ENCODE data around the gene CMYA5.

Gene CMYA5

DNA sequence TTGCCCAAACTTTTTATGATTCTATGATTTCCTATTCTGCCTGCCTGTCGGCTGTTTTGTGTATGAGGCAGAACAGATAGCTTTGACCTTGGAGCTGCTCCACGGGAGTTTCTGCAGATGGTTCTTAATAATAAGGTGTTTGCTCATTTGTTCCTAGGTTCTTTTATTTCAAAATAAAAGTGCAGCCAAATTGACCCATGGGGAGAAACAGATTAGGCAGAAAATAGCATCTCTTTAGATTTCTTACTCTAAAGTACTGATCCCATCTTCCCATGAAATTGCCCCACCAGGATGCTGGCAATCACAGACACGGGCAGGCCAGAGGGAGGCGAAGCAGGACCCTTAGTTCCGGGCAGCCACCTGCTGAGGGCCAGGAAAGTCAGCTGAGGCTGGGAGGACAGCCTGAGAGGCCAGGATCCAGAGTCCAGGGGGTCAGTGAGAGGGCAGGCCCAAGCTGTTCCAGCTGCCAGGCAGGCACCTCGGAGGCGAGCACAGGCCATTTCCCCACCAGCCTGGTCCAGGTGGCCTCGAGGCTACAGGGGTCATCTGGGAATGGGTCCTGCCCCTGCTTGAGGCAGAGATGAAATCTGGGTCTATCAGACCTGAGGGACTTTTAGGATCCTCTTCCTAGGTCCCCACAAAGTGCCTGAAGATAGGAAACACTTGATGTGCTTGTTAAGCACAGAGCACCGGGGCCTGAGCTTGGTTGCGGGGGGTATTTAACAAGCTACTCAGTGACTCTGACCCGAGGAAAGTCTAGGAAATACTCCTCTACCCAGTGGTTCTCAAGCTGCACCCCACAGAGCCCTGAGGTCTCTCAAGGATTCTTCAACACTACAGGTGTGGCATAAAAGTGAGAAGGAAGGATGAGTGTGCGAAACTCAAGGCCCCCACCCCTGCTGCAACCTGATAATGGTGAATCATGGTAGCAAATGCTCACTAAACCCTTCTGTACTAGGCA lies 145.4 kb downstream of the CMYA5 start:
- no peak for DNase-seq (ENCODE audit: low spot score)
- in situ Hi-C loops (cut with MboI; ENCODE audit: low sequenced_read_pairs, unreplicated experiment): no loop called here
- TF ChIP-seq, protein P1, sequence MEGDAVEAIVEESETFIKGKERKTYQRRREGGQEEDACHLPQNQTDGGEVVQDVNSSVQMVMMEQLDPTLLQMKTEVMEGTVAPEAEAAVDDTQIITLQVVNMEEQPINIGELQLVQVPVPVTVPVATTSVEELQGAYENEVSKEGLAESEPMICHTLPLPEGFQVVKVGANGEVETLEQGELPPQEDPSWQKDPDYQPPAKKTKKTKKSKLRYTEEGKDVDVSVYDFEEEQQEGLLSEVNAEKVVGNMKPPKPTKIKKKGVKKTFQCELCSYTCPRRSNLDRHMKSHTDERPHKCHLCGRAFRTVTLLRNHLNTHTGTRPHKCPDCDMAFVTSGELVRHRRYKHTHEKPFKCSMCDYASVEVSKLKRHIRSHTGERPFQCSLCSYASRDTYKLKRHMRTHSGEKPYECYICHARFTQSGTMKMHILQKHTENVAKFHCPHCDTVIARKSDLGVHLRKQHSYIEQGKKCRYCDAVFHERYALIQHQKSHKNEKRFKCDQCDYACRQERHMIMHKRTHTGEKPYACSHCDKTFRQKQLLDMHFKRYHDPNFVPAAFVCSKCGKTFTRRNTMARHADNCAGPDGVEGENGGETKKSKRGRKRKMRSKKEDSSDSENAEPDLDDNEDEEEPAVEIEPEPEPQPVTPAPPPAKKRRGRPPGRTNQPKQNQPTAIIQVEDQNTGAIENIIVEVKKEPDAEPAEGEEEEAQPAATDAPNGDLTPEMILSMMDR (IDR thresholded peaks at IDR 0.05; ENCODE audit: borderline replicate concordance, control extremely low read depth, extremely low read depth, insufficient read depth, missing control alignments): no peak

DNA sequence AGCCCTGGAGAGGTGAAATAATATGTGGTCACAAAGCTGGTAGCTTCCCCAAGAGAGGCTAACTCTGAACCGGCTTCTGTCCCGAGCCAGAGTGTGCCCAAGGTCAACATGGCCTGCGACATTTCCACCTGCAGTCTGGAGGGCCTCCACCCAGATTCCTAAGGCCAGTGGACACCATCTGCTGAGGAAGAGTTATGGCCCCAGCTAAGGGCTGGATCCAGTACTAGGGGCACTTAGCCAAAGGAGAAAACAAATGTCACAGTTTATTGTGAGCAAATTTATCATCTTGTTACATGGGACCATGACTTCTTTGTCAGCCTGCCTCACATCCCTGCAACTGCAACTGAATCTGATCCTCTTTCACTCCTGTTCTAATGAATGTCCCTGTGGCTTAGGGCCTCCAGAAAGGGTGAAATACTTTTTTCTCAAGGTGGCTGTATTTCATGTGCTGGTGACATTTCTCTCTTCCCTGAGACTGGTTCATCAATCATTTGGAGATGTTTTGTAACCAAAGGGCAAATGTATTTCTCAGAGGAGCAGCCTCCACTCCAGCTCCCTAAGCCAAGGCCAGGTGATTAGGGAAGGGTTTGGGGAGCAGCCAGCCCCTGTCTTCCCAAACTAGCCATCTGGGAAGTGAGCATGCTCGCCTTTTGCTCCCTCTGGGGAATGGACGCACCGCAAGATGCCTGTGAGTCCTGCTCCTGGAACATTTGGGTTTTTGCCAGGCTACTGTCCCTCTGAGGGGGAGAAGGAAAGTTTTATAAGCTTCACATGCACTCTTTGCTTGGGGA lies 148.3 kb downstream of the CMYA5 start:
- in situ Hi-C loops (cut with MboI; ENCODE audit: low sequenced_read_pairs, unreplicated experiment): no loop called here
- TF ChIP-seq, protein P1 (IDR thresholded peaks at IDR 0.05; ENCODE audit: borderline replicate concordance, control extremely low read depth, extremely low read depth, insufficient read depth, missing control alignments): no peak
- no peak for DNase-seq (ENCODE audit: low spot score)

DNA sequence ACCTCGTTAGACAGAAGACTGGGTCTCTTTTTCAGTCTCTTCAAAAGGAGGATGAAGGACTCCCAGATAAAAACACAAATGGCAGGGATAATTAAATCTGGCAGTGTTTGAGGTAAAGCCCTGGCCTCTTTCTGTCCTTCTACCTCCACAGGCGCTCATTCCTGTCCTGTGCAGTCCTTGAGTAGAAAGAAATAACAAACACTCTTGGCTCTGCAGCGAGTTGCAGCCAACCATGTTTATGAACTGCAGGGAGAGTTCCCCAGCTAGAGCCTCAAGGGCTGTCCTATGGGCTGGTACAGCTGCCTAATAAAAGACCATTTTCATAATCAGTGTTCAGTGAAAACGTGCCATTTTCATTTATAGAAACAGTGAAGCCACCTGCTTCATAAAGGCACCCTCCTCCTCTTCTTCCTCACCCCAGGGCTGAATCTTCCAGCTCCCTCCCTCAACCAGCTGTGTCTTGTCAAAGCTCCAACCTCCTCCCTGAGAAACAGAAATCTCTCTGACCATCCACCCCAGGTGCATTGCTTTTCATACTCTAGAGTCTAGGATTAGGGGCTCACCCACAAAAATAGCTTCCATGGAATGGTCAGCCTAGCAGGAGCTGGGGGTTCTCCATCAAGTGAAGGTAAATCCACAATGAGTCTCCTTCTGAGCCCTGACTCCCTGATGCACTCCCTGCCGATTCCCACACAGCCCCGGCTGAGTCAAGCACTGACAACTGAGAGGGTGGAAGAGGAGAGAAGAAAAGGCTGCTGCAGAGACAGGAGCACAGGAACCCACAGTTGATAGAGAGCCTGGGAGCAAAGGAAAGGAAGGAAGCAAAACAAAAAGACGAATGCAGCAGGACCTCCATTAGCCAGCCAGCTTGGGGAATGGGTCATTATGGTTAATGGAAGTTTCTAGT lies 150.7 kb downstream of the CMYA5 start:
- TF ChIP-seq, protein P1 (IDR thresholded peaks at IDR 0.05; ENCODE audit: borderline replicate concordance, control extremely low read depth, extremely low read depth, insufficient read depth, missing control alignments): no peak
- in situ Hi-C loops (cut with MboI; ENCODE audit: low sequenced_read_pairs, unreplicated experiment): no loop called here
- DNase-seq (ENCODE audit: low spot score): no peak

DNA sequence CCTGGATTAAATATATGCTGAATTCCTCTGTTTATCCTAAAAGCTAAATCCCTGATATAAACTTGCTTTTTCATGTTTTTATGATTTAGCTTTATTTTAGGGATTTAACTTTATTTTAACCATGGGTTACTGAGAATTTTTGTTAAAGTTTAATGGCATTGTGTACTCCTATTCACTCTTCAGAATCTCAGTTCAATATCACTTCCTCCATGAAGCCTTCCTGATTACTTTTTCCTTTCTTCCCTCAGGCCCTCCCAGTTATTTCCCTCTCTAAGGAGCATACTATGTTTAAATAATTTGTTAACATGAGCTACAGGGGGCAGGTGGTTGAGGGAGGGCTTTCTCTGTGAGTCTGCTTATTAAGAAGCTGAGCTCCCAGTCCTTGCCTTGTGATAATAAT lies 151.5 kb downstream of the CMYA5 start:
- in situ Hi-C loops (cut with MboI; ENCODE audit: low sequenced_read_pairs, unreplicated experiment): no loop called here
- TF ChIP-seq, protein P1 (IDR thresholded peaks at IDR 0.05; ENCODE audit: borderline replicate concordance, control extremely low read depth, extremely low read depth, insufficient read depth, missing control alignments): no peak
- no peak for DNase-seq (ENCODE audit: low spot score)

DNA sequence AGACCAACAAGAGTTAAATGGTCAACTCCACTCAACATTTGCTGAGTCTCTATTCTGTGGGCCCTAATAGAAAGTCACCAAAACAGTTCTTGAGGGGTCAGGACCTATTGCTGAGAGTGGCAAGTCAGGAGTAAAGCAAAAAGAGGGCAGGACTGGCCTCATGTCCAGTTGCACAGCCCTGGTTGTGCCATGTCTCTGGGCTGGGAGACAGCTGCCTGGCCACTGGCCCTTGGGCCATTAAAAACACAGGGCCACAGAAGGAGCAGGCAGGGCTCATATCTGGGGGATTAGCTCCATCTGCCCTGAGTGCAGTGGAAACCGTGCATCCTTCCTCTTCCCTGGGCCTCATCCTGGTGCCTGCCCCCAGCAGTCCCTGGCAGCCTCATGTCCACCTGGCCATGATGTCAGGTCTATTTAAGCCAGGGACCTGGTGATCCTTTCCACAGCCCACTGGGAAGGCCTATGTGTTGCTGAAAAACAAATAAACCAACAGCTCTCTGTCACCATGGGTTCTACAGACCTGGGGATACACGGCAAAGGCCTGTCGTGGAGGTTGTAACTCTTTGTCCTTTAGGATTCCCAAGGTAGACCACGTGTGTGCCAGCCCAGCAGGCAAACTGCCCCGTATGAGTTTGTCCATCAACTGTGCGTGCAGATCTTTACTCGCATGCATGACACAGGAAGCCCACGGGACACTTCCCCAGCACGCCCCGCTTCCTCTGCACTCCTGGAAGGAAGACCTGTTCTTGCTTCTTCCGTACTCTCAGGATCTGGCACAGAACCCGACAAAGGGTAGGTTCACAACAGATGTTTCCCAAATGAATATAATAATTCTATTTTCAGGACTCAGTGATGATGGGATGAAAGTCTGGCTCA lies 152.6 kb downstream of the CMYA5 start:
- in situ Hi-C loops (cut with MboI; ENCODE audit: low sequenced_read_pairs, unreplicated experiment): no loop called here
- DNase-seq (ENCODE audit: low spot score): no peak
- TF ChIP-seq, protein P1 (IDR thresholded peaks at IDR 0.05; ENCODE audit: borderline replicate concordance, control extremely low read depth, extremely low read depth, insufficient read depth, missing control alignments): no peak
